GF-D8 (cell line): ENCODE data around the gene KRTAP10-7.
"Not testable (repeated sequence)": the region's sequence is repeated elsewhere in the genome, so short reads cannot be mapped to it uniquely, and the experiment has no call there.

ENCODE experiments used
- DNase-seq: peaks from one replicate; lab custom pipeline; 2025; lab: John Stamatoyannopoulos, UW

Gene KRTAP10-7, protein sequence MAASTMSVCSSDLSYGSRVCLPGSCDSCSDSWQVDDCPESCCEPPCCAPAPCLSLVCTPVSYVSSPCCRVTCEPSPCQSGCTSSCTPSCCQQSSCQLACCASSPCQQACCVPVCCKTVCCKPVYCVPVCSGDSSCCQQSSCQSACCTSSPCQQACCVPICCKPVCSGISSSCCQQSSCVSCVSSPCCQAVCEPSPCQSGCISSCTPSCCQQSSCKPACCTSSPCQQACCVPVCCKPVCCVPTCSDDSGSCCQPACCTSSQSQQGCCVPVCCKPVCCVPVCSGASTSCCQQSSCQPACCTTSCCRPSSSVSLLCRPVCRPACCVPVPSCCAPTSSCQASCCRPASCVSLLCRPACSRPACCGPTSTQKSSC

GRCh38 chr21:44600118-44600978 lies at the start of gene KRTAP10-7:
Gene KRTAP10-7 (plus strand): TSS chr21:44600597. CDS start chr21:44600622, 25 bp downstream.
- DNase-seq = not testable (repeated sequence)

DNA sequence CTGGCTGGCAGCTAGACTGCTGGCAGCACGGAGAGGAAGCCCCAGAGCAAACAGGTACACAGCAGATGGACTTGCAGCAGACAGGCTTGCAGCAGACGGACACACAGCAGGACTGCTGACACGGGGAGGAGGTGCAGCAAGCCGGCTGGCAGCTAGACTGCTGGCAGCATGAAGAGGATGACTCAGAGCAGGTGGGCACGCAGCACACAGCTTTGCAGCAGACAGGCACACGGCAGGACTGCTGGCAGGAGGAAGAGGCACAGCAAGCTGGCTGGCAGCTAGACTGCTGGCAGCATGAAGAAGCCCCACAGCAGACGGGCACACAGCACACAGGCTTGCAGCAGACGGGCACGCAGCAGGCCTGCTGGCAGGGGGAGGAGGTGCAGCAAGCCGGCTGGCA lies 49.6 kb upstream of the KRTAP10-7 start:
- no peak for DNase-seq

DNA sequence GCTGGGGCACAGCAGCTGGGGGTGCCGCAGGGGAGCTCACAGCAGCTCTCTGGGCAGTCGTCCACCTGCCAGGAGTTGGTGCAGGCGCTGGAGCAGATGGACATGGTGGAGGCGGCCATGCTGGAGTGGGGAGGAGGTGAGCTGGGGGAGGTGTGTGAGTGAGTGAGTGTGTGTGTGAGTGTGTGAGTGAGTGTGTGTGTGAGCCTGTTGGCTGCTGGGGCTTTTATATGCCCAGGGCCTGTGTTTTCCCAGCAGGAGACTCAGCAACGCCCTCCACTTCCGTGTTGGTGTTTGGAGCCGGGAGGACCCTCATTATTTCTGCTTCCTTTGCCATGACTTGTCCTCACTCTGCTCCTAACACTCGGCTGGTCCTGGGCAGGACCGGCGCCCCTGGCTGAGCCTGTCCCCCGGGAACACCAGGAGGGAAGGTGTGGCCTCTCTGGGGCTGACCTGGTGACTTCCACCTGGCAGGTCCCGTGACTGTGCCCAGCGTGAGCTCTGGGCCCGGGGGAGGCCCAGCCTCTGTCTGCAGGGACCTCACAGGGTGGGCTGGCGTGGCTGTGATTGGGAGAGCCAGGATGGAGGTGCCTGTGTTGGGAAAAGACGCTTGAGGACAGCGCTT lies 48.9 kb upstream of the KRTAP10-7 start, which contains the start of gene KRTAP10-2:
TSS of gene KRTAP10-2 (minus strand) at position 166 of the 622 bp plus-strand sequence. CDS start at position 119, 47 bp downstream.
- DNase-seq = no peak

DNA sequence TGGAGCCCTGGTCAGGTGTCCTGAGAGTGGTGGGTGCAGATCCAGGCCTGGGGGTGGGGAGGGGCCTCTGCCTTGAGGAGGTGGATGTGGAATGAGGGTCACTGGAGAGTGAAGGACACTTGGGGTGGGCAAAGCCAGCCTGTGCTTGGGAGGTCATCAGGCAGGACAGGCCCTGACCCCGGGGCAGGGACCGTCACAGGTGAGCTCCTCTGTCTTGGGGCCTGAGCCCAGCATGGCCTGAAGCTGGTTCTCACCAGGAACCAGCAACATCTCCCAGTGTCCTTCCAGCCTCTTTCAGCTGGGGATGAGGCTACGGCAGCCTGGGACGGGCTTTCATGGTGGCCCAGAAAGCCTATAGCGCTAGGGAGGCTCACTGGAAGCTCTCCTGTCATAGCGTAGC lies 48.3 kb upstream of the KRTAP10-7 start:
- DNase-seq = no peak

- DNase-seq = no peak
These were observed 47.7 kb upstream of the KRTAP10-7 start for GRCh38 chr21:44552681-44553080.

- no peak for DNase-seq
These were observed 45.1 kb upstream of the KRTAP10-7 start for GRCh38 chr21:44555200-44555875.

DNA sequence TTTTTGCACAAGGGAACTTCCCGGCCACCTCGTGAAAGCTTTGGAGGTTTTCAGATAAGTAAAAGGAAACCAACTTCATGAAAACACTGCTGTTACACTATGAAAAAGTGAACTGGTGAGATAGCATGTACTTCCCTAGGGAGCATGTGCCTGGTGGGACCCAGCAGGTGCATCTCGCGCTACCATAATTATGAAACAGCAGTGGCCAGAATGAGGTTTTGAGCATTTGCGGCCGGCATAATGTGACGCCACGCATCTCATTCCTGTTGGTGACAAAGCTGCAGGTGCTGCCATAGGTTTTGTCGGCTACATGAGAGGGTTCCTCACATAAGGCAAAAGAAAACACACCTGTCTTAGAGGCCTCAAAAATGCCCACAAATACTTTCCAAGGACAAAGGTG lies 43.5 kb upstream of the KRTAP10-7 start:
- peak; percentile 41 for DNase-seq

DNA sequence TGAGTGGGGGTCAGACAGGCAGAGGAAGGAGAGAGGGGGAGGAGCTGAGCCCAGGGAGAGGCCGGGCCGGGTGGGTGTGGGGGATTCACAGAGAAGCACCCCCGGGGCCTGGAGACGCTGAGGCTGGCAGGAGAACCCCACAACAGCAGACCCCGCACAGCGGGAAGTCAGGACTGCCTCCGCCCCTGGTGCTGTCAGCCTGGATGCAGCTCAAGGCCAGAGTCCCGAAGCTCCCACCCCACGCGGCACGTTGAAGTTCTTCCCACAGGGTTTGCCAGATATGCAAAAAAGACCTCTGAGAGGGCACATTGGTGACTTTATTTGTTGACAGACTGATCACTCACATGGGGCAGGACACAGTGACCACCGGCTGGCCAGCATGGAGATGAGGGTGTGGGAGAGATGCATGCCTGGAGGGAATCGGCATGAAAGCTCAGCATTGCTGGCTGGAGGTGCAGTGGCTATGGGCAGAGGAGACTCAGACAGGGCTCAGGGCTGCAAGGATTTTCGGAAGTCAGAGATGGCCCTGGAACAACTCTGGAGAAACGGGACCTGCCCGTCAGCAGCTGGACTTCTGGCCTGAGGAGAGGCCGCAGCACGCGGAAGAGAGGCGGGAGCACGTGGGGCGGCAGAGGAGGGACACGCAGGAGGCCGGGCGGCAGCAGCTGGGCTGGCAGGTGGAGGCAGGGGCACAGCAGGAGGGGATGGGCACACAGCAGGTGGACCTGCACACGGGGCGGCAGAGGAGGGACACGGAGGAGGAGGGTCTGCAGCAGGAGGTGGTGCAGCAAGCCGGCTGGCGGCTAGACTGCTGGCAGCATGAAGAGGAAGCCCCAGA lies 42.7 kb upstream of the KRTAP10-7 start:
- no peak for DNase-seq

- not testable (repeated sequence) for DNase-seq
These were observed 42.1 kb upstream of the KRTAP10-7 start for GRCh38 chr21:44558329-44558675.

DNA sequence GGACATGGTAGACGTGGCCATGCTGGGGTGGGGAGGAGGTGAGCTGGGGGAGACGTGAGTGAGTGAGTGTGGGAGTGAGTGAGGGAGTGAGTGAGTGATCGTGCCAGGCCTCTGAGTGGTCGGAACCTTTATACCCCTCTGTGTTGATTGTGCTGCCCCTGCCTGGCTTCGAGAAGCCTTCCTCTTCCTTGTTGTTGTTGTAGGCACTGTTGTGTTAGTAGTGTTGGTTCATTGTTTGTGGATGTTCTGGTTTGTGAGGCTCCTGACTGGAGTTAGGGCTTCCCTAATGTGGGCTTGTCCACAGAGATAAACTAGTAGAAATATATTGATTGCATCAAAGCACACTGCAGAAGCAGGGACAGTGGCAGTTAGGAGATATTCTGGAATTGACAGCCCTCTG lies 41.7 kb upstream of the KRTAP10-7 start, which contains the start of gene KRTAP10-3:
TSS of gene KRTAP10-3 (minus strand) at position 101 of the 400 bp plus-strand sequence. CDS start at position 21, 80 bp downstream.
- DNase-seq = no peak

DNA sequence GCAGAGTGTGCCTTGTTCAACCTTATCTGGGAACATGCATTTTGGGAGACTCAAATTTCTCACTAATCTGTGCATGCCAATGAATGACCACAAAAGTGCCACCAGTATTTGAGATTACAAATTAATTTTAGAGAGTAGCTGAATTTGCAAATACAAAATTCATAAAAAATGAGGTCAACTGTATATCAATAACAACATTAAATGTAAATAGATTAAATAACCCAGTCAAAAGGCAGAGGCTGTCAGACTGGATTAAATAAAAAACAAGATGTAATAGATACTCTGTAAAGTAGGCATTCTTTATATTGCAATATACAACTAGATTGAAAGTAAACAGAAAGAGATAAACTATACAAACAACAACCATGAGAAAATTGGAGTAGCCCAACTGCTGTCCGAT lies 36.3 kb upstream of the KRTAP10-7 start:
- no peak for DNase-seq

DNA sequence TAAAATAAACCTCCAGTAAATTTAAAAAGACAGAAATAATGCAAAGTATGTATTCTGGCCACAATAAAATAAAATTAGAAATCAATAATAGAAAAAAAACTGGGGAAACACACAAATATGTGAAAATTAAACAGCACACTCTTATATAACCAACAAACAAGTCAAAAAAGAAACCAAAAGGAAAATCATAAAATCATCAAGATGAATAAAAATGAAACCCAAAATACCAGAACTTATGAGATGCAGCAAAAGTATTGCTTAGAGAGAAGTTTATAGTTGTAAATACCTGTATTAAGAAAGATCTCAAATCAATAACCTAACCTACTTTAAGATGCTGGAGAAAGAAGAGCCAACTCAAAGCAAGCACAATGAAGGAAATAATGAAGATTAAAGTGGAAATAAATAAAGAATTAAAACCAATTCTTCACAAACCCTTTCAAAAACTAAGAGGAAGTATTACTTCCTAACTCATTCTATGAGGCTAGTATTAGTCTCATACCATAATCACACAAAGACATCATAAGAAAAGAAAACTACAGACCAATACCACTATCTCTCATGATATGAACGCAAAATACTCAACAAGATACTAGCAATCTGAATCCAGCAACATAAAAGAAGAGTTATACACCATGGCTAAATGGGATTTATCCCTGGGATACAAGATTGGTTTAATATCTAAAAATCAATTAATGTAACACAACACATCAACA lies 35.4 kb upstream of the KRTAP10-7 start:
- no peak for DNase-seq

GRCh38 chr21:44566403-44566802 lies 34.0 kb upstream of the KRTAP10-7 start:
- peak; percentile 33 for DNase-seq

- no peak for DNase-seq
These were observed 32.8 kb upstream of the KRTAP10-7 start for GRCh38 chr21:44567481-44568171.

- no peak for DNase-seq
These were observed 32.1 kb upstream of the KRTAP10-7 start for GRCh38 chr21:44568261-44568660.

DNA sequence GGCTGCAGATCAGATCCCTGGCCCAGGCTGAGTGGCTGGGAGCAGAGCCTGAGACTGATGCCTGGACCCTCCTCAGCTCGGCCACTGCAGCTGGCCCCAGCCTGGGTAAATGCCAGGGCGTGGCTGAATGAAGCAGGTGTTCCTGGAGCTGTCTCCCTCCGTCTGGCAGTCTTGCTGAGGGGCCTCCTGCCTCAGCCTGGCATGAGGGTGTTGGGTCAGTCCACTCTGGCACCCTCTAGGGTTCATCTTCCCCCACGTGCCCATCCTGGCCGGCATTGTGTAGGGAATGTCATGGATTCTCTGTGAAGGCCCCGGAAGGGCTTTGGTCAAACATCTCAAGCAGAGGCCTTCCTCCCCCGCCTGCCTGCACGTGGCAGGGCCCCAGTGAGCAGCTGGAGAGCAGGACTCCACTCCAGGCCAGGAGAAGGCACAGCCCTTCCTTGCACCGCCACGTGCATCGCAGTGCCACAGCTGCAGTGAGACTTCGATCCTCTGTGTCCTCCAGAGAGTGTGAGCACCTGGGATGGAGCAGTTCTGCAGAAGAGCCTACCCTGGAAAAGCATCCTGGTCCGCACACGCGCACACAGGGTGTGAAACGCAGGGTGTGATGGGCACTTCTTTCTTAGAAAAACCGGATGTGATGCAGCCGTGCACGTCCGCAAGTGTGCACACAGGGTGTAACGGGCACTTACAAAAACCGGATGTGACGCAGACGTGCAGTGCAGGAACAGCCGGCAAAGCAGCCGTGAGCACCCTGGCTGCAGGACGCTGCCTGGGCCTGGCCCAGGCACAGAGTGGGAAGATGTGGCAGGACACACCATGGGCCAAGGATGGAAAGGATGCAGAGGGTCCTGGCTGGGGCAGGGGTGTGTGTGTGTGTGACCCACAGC lies 31.5 kb upstream of the KRTAP10-7 start:
- no peak for DNase-seq

GRCh38 chr21:44569861-44570517 lies 30.4 kb upstream of the KRTAP10-7 start:
- no peak for DNase-seq

- no peak for DNase-seq
These were observed 29.1 kb upstream of the KRTAP10-7 start for GRCh38 chr21:44571296-44571695.
